Liver (tissue), 3 donors: ENCODE measurements around the gene RAB3GAP1.

Experiments
- CTCF ChIP-seq: fragments of 150-350 bp; IDR thresholded peaks from 2 replicates; pipeline ENCODE4 v1.5.1; 2017; ENCODE audit warnings: improper control_type of control experiment, low read depth, low read length; ENCODE audit not compliant: missing input control
- REST ChIP-seq: IDR thresholded peaks from 2 replicates; pipeline ENCODE4 v1.6.1; 2016; ENCODE audit warnings: antibody characterized with exemption, mild to moderate bottlenecking
- RXRA ChIP-seq, 2 donors: IDR thresholded peaks; 2 replicates each; pipeline ENCODE4 v1.6.1; 2017 to 2018; ENCODE audit warnings: antibody characterized with exemption in 2 of 2, mild to moderate bottlenecking in 1 of 2
- YY1 ChIP-seq: IDR thresholded peaks from 2 replicates; pipeline ENCODE4 v1.6.1; 2016; ENCODE audit warnings: antibody characterized with exemption, mild to moderate bottlenecking
- donor health status: healthy.
- donor health status: healthy.

- TF ChIP-seq YY1, result peak; percentile 12
- peak in 1 of 2 donors; percentile 18 for TF ChIP-seq RXRA (IDR thresholded peaks at IDR 0.05)
- no peak for TF ChIP-seq CTCF
- TF ChIP-seq REST, result no peak
Observed at GRCh38 chr2:135202751-135203150, 150.7 kb downstream of the RAB3GAP1 start.
